Measurements from ENCODE around the gene MMP24OS.

- no peak for TF ChIP-seq CTCF (conservative IDR thresholded peaks at IDR 0.05 in 1 of 2, IDR thresholded peaks at IDR 0.05 in 1 of 2; ENCODE audit: extremely low read depth in 1 of 2, insufficient read depth in 1 of 2, low read depth in 1 of 2, low read length in 2 of 2)
- TF ChIP-seq EZH2 (IDR thresholded peaks at IDR 0.05; ENCODE audit: borderline replicate concordance, low read length): no peak
Measured at GRCh38 chr20:35317416-35318210, 39.7 kb upstream of the MMP24OS start.

All from mammary epithelial cell (primary cell).